GM23248 (cell line): Measurements from ENCODE around the gene CELSR3.

Experiments
- EZH2 ChIP-seq: fragments of 200-600 bp; sonication (generic); IDR thresholded peaks from 2 replicates; pipeline ENCODE4 v1.6.1; 2018; ENCODE audit warnings: antibody characterized with exemption, mild to moderate bottlenecking; ENCODE audit not compliant: insufficient read depth, poor library complexity, severe bottlenecking
- EZH2phosphoT487 ChIP-seq: fragments of 200-600 bp; sonication (generic); IDR thresholded peaks from 2 replicates; pipeline ENCODE4 v1.6.1; 2018; ENCODE audit warnings: antibody characterized with exemption, moderate library complexity, mild to moderate bottlenecking, low read depth; ENCODE audit not compliant: insufficient read depth

GRCh38 chr3:48596676-48597407 lies 65.8 kb downstream of the CELSR3 start:
- TF ChIP-seq EZH2 (no peak), EZH2phosphoT487 (no peak)
